ENCODE measurements around the gene SAMD5.

DNA sequence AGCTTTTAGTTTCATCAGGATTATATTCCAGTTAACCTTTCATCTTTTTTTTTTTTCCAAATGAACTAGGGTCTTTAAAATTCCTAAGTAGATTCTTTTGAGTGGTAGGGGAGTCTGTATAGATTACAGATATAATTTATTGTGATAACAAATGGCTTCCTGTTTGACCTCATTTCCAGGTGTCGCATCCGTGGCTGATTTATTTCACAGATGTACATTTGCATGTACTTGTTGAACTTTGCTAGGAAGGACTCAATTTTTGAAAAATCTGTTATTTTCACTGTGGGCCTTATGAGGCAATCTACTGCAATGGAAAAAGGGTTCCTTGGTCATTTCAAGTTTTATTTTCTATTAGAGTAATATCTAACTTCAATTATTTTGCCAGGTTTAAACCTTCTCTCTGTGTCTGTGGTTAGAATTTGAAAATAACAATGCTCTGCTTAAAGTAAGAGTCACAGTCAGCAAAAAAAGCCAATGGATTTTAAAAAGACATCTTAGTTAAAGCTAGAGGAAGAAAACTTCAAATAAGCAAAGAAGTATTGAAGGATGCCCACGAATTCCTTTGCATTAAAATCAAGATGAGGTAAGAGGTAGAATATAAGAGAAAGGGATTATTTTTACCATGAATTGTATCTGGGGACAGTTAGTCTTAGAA is 57.9 kb downstream of the SAMD5 start:
- TF ChIP-seq, protein P1, sequence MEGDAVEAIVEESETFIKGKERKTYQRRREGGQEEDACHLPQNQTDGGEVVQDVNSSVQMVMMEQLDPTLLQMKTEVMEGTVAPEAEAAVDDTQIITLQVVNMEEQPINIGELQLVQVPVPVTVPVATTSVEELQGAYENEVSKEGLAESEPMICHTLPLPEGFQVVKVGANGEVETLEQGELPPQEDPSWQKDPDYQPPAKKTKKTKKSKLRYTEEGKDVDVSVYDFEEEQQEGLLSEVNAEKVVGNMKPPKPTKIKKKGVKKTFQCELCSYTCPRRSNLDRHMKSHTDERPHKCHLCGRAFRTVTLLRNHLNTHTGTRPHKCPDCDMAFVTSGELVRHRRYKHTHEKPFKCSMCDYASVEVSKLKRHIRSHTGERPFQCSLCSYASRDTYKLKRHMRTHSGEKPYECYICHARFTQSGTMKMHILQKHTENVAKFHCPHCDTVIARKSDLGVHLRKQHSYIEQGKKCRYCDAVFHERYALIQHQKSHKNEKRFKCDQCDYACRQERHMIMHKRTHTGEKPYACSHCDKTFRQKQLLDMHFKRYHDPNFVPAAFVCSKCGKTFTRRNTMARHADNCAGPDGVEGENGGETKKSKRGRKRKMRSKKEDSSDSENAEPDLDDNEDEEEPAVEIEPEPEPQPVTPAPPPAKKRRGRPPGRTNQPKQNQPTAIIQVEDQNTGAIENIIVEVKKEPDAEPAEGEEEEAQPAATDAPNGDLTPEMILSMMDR (IDR thresholded peaks at IDR 0.05) = no peak
- no peak for TF ChIP-seq EP300 (IDR thresholded peaks at IDR 0.05)
- TF ChIP-seq POLR2A (IDR thresholded peaks at IDR 0.05) = no peak
